Osteocyte (in vitro differentiated cells): Measurements from ENCODE around the gene MRPS30. TPM values are rescaled to one million over a fixed set of nuclear protein-coding genes. Genes with fewer than 3 reads are reported as not detected.

Source experiments
- DNase-seq: peaks from one replicate; pipeline ENCODE4 v3.0.0; 2021; ENCODE audit warnings: mixed read lengths; ENCODE audit not compliant: unreplicated experiment; ENCODE audit errors: extremely low spot score
- H3K27ac Mint-ChIP-seq: one replicate; pipeline ENCODE4 v1.8.0; 2021; ENCODE audit warnings: mild to moderate bottlenecking, mixed read lengths; ENCODE audit not compliant: unreplicated experiment
- H3K27me3 Mint-ChIP-seq: one replicate; pipeline ENCODE4 v1.8.0; 2021; ENCODE audit warnings: mixed read lengths; ENCODE audit not compliant: unreplicated experiment
- H3K36me3 Mint-ChIP-seq: one replicate; pipeline ENCODE4 v1.8.0; 2021; ENCODE audit warnings: mixed read lengths; ENCODE audit not compliant: unreplicated experiment
- H3K4me1 Mint-ChIP-seq: one replicate; pipeline ENCODE4 v1.8.0; 2021; ENCODE audit warnings: mixed read lengths; ENCODE audit not compliant: unreplicated experiment
- H3K4me3 Mint-ChIP-seq: one replicate; pipeline ENCODE4 v1.8.0; 2021; ENCODE audit warnings: mild to moderate bottlenecking, moderate library complexity, mixed read lengths; ENCODE audit not compliant: unreplicated experiment
- H3K9me3 Mint-ChIP-seq: one replicate; pipeline ENCODE4 v1.8.0; 2021; ENCODE audit warnings: mixed read lengths; ENCODE audit not compliant: unreplicated experiment
- CTCF ChIP-seq: fragments of 200-600 bp; sonication (generic); IDR thresholded peaks from 2 replicates; pipeline ENCODE4 v1.5.0; 2021; ENCODE audit warnings: antibody characterized with exemption, mild to moderate bottlenecking, moderate library complexity
- total RNA-seq: library from RNA; stranded (reverse); gene quantifications from 2 replicates; pipeline ENCODE4 v1.2.1, GENCODE V29; 2021

Gene MRPS30
- total RNA-seq, 1 donor from 2014 or later: 40.2 TPM

GRCh38 chr5:44794371-44794770 is 14.4 kb upstream of the MRPS30 start:
- H3K36me3 Mint-ChIP-seq: peaks cover 4% of the 10 kb centered on the region
- H3K4me1 Mint-ChIP-seq: peaks cover 9% of the 10 kb centered on the region
- H3K4me3 Mint-ChIP-seq: no peak overlapping the region
- TF ChIP-seq CTCF: no peak
- no peaks in the 10 kb centered on the region for H3K27me3 Mint-ChIP-seq
- DNase-seq: no peak
- no peak overlapping the region for H3K27ac Mint-ChIP-seq
- peaks cover 20% of the 10 kb centered on the region for H3K9me3 Mint-ChIP-seq

GRCh38 chr5:44795496-44795895 is 13.3 kb upstream of the MRPS30 start:
- Mint-ChIP-seq H3K4me3 (no peak overlapping the region), H3K36me3 (peaks cover 4% of the 10 kb centered on the region)
- no peak for TF ChIP-seq CTCF

GRCh38 chr5:44797841-44798240 is 10.9 kb upstream of the MRPS30 start:
- no peak overlapping the region for H3K4me3 Mint-ChIP-seq
- H3K4me1 Mint-ChIP-seq: no peaks in the 10 kb centered on the region
- no peak overlapping the region for H3K27ac Mint-ChIP-seq
- peaks cover 2% of the 10 kb centered on the region for H3K27me3 Mint-ChIP-seq
- H3K36me3 Mint-ChIP-seq: peaks cover 4% of the 10 kb centered on the region
- H3K9me3 Mint-ChIP-seq: peaks cover 20% of the 10 kb centered on the region
- no peak for DNase-seq
- TF ChIP-seq CTCF: no peak

More at GRCh38 chr5:44795496-44795895, 13.3 kb upstream of the MRPS30 start:
- DNase-seq: no peak
- Mint-ChIP-seq H3K9me3 (peaks cover 20% of the 10 kb centered on the region), H3K4me1 (no peaks in the 10 kb centered on the region), H3K27me3 (no peaks in the 10 kb centered on the region), H3K27ac (no peak overlapping the region)

GRCh38 chr5:44801992-44802391 is 6.8 kb upstream of the MRPS30 start:
- TF ChIP-seq CTCF: no peak

GRCh38 chr5:44806608-44807007 is 2.1 kb upstream of the MRPS30 start:
- H3K9me3 Mint-ChIP-seq: no peaks in the 10 kb centered on the region
- H3K27me3 Mint-ChIP-seq: peaks cover 3% of the 10 kb centered on the region
- H3K4me3 Mint-ChIP-seq: no peak overlapping the region
- peaks cover 5% of the 10 kb centered on the region for H3K36me3 Mint-ChIP-seq
- DNase-seq: no peak
- H3K27ac Mint-ChIP-seq: no peak overlapping the region
- peaks cover 23% of the 10 kb centered on the region for H3K4me1 Mint-ChIP-seq
- TF ChIP-seq CTCF: no peak

More at GRCh38 chr5:44801992-44802391, 6.8 kb upstream of the MRPS30 start:
- no peak overlapping the region for H3K4me3 Mint-ChIP-seq
- no peaks in the 10 kb centered on the region for H3K4me1 Mint-ChIP-seq
- H3K36me3 Mint-ChIP-seq: no peaks in the 10 kb centered on the region
- no peaks in the 10 kb centered on the region for H3K9me3 Mint-ChIP-seq
- H3K27me3 Mint-ChIP-seq: peaks cover 3% of the 10 kb centered on the region
- no peak overlapping the region for H3K27ac Mint-ChIP-seq
- DNase-seq: no peak
